HEK293 (cell line): Measurements from ENCODE around the gene COL5A3.

Experiments
- CTCF ChIA-PET: fragments of 350-600 bp; formaldehyde crosslinking; extraction: SDS; loops from one replicate; lab custom pipeline; 2021; ENCODE audit warnings: antibody characterized with exemption; lab: Yijun Ruan, JAX
- POLR2A ChIA-PET: fragments of 300-600 bp; formaldehyde crosslinking; extraction: SDS; loops from one replicate; lab custom pipeline; 2020; ENCODE audit warnings: antibody characterized with exemption, inconsistent platforms; lab: Yijun Ruan, JAX
- H3K27ac ChIP-seq: fragments of 200-500 bp; sonication (Bioruptor generic); 2 replicates; pipeline ENCODE4 v1.5.1; 2014; ENCODE audit warnings: low read depth, low read length, control low read depth, inconsistent platforms; ENCODE audit errors: extremely low read depth
- H3K36me3 ChIP-seq, 2 experiments: fragments of 200-500 bp in 1 of 2; sonication (Bioruptor generic) in 1 of 2; 1 replicate in 1 of 2; 2 replicates in 1 of 2; pipeline ENCODE4 v1.5.1; 2014 to 2017; ENCODE audit warnings: inconsistent platforms in 2 of 2, low read length in 2 of 2; ENCODE audit not compliant: control insufficient read depth in 2 of 2, insufficient read depth in 1 of 2
- H3K4me1 ChIP-seq: fragments of 200-500 bp; sonication (Bioruptor generic); 2 replicates; pipeline ENCODE4 v1.5.1; 2014; ENCODE audit warnings: mild to moderate bottlenecking, low read length, inconsistent platforms; ENCODE audit not compliant: control insufficient read depth, insufficient read depth
- H3K4me3 ChIP-seq: 2 replicates; pipeline ENCODE4 v1.5.1; 2011; ENCODE audit warnings: low read depth, mild to moderate bottlenecking, control low read depth, low read length, moderate library complexity
- H3K9me3 ChIP-seq: fragments of 200-500 bp; sonication (Bioruptor generic); 2 replicates; pipeline ENCODE4 v1.5.1; 2014; ENCODE audit warnings: low read depth, low read length, inconsistent platforms; ENCODE audit not compliant: control insufficient read depth, insufficient read depth
- GLI4 ChIP-seq: fragments of 450-650 bp; formaldehyde crosslinking; IDR thresholded peaks from 2 replicates; pipeline ENCODE4 v1.5.1; 2016; ENCODE audit warnings: missing biosample characterization, missing genetic modification characterization
- INSM2 ChIP-seq: fragments of 450-650 bp; formaldehyde crosslinking; IDR thresholded peaks from 2 replicates; pipeline ENCODE4 v1.5.1; 2016; ENCODE audit warnings: missing biosample characterization, missing genetic modification characterization
- KLF8 ChIP-seq: fragments of 450-650 bp; formaldehyde crosslinking; IDR thresholded peaks from 2 replicates; pipeline ENCODE4 v1.5.1; 2016; ENCODE audit warnings: missing biosample characterization, missing genetic modification characterization
- ZBTB11 ChIP-seq: fragments of 450-650 bp; formaldehyde crosslinking; conservative IDR thresholded peaks from 2 replicates; pipeline ENCODE4 v1.5.1; 2016; ENCODE audit warnings: low read depth, missing biosample characterization, missing genetic modification characterization
- ZBTB17 ChIP-seq: fragments of 450-650 bp; formaldehyde crosslinking; IDR thresholded peaks from 2 replicates; pipeline ENCODE4 v1.5.1; 2016; ENCODE audit warnings: missing biosample characterization, missing genetic modification characterization
- ZNF140 ChIP-seq: fragments of 450-650 bp; formaldehyde crosslinking; IDR thresholded peaks from 2 replicates; pipeline ENCODE4 v1.5.1; 2016; ENCODE audit warnings: missing biosample characterization, missing genetic modification characterization
- ZNF169 ChIP-seq: fragments of 450-650 bp; formaldehyde crosslinking; IDR thresholded peaks from 2 replicates; pipeline ENCODE4 v1.5.1; 2016; ENCODE audit warnings: missing biosample characterization, missing genetic modification characterization
- ZNF354C ChIP-seq: fragments of 450-650 bp; formaldehyde crosslinking; IDR thresholded peaks from 2 replicates; pipeline ENCODE4 v1.5.1; 2016; ENCODE audit warnings: missing biosample characterization, missing genetic modification characterization, low read depth, borderline replicate concordance
- ZNF366 ChIP-seq: fragments of 450-650 bp; formaldehyde crosslinking; conservative IDR thresholded peaks from 2 replicates; pipeline ENCODE4 v1.5.1; 2016; ENCODE audit warnings: missing biosample characterization, missing genetic modification characterization
- ZNF423 ChIP-seq: fragments of 450-650 bp; formaldehyde crosslinking; IDR thresholded peaks from 2 replicates; pipeline ENCODE4 v1.5.1; 2016; ENCODE audit warnings: missing biosample characterization, missing genetic modification characterization
- ZNF600 ChIP-seq: fragments of 450-650 bp; formaldehyde crosslinking; IDR thresholded peaks from 2 replicates; pipeline ENCODE4 v1.5.1; 2016; ENCODE audit warnings: missing biosample characterization, missing genetic modification characterization
- ZNF785 ChIP-seq: fragments of 450-650 bp; formaldehyde crosslinking; IDR thresholded peaks from 2 replicates; pipeline ENCODE4 v1.5.1; 2016; ENCODE audit warnings: missing biosample characterization, missing genetic modification characterization
- ZNF837 ChIP-seq: fragments of 450-650 bp; formaldehyde crosslinking; IDR thresholded peaks from 2 replicates; pipeline ENCODE4 v1.5.1; 2016; ENCODE audit warnings: missing biosample characterization, missing genetic modification characterization
- ZNF843 ChIP-seq: fragments of 450-650 bp; formaldehyde crosslinking; IDR thresholded peaks from 2 replicates; pipeline ENCODE4 v1.5.1; 2016; ENCODE audit warnings: missing biosample characterization, missing genetic modification characterization

Gene COL5A3

GRCh38 chr19:10052602-10053360 is 42.5 kb upstream of the COL5A3 start:
- no peak overlapping the region for H3K4me3 ChIP-seq
- ChIA-PET POLR2A (interaction anchor here (0.6 kb wide), 1 partner anchor 29 kb away, joined by 3 read pairs; no protein-coding TSS in a partner anchor), CTCF (interaction anchor here (0.6 to 1.4 kb wide), 2 partner anchors 25 to 49 kb away, joined by 3 read pairs; no protein-coding TSS in a partner anchor)
- no peak for TF ChIP-seq ZNF600 (tag by site-specific recombination)
- TF ChIP-seq ZBTB11 (tag by site-specific recombination), result no peak
- TF ChIP-seq ZNF843 (tag by site-specific recombination), result no peak
- TF ChIP-seq KLF8 (tag by site-specific recombination), result no peak
- no peak for TF ChIP-seq INSM2 (tag by site-specific recombination)
- no peak for TF ChIP-seq ZNF423 (tag by site-specific recombination)
- no peak for TF ChIP-seq ZNF837 (tag by site-specific recombination)
- TF ChIP-seq ZNF354C (tag by site-specific recombination), result no peak
- TF ChIP-seq ZNF169, result no peak
- TF ChIP-seq ZNF140 (tag by site-specific recombination), result no peak
- no peaks in the 10 kb centered on the region for H3K4me1 ChIP-seq
- no peaks in the 10 kb centered on the region for H3K9me3 ChIP-seq
- no peaks in the 10 kb centered on the region for H3K36me3 ChIP-seq
- no peak overlapping the region for H3K27ac ChIP-seq

GRCh38 chr19:10049626-10050025 is 39.3 kb upstream of the COL5A3 start:
- ChIA-PET POLR2A (no interaction called here), CTCF (interaction anchor here (1.4 kb wide), 1 partner anchor 22 kb away, joined by 4 read pairs; no protein-coding TSS in a partner anchor)
- Histone ChIP-seq H3K4me1 (no peaks in the 10 kb centered on the region), H3K4me3 (no peak overlapping the region), H3K27ac (no peak overlapping the region), H3K36me3 (no peaks in the 10 kb centered on the region), H3K9me3 (no peaks in the 10 kb centered on the region)
- TF ChIP-seq ZBTB17 (tag by site-specific recombination) (no peak), ZNF366 (tag by site-specific recombination) (peak; percentile 55), GLI4 (tag by site-specific recombination) (no peak)

- POLR2A ChIA-PET, result no interaction called here
Observed at GRCh38 chr19:10045371-10045770, 35.1 kb upstream of the COL5A3 start.

More at GRCh38 chr19:10045371-10045770, 35.1 kb upstream of the COL5A3 start:
- H3K9me3 ChIP-seq, result no peaks in the 10 kb centered on the region
- no peaks in the 10 kb centered on the region for H3K36me3 ChIP-seq
- TF ChIP-seq ZNF785 (tag by site-specific recombination) (no peak), ZBTB17 (tag by site-specific recombination) (peak; percentile 26; the same call in 1 of the 2 replicates)
- no peak overlapping the region for H3K27ac ChIP-seq
- CTCF ChIA-PET, result no interaction called here
- no peaks in the 10 kb centered on the region for H3K4me1 ChIP-seq
- H3K4me3 ChIP-seq, result no peak overlapping the region
